Loucy (cell line): Measurements from ENCODE around the gene C15orf39.

ENCODE experiments used
- H2AFZ ChIP-seq: fragments of 200-600 bp; sonication (generic); 2 replicates; pipeline ENCODE4 v1.6.0; 2016; ENCODE audit warnings: antibody characterized with exemption, mild to moderate bottlenecking, low read length, moderate library complexity
- H3F3A ChIP-seq: fragments of 200-600 bp; 2 replicates; pipeline ENCODE4 v1.6.0; 2016; ENCODE audit warnings: antibody characterized with exemption, low read depth, mild to moderate bottlenecking
- H3K27me3 ChIP-seq: fragments of 200-600 bp; sonication (generic); 2 replicates; pipeline ENCODE4 v1.6.1; 2014; ENCODE audit warnings: low read length, mild to moderate bottlenecking; ENCODE audit not compliant: insufficient read depth, poor library complexity, severe bottlenecking
- H3K36me3 ChIP-seq: fragments of 200-600 bp; sonication (generic); 2 replicates; pipeline ENCODE4 v1.6.1; 2016; ENCODE audit warnings: low read length; ENCODE audit not compliant: insufficient read depth
- H3K4me1 ChIP-seq: fragments of 200-600 bp; sonication (generic); 2 replicates; pipeline ENCODE4 v1.5.1; 2014; ENCODE audit warnings: low read length, mild to moderate bottlenecking; ENCODE audit not compliant: insufficient read depth, poor library complexity, severe bottlenecking
- H3K4me2 ChIP-seq: fragments of 200-600 bp; sonication (generic); 2 replicates; pipeline ENCODE4 v1.6.0; 2014; ENCODE audit warnings: antibody characterized with exemption, low read length, low read depth, mild to moderate bottlenecking; ENCODE audit not compliant: poor library complexity, severe bottlenecking
- H3K4me3 ChIP-seq: fragments of 200-600 bp; sonication (generic); 2 replicates; pipeline ENCODE4 v1.5.1; 2014; ENCODE audit warnings: low read length, mild to moderate bottlenecking, mixed read lengths; ENCODE audit not compliant: poor library complexity, severe bottlenecking
- H3K79me2 ChIP-seq: fragments of 200-600 bp; sonication (generic); 2 replicates; pipeline ENCODE4 v1.6.1; 2014; ENCODE audit warnings: low read length; ENCODE audit not compliant: insufficient read depth
- H3K9ac ChIP-seq: fragments of 200-600 bp; sonication (generic); 2 replicates; pipeline ENCODE4 v1.6.0; 2014; ENCODE audit warnings: mild to moderate bottlenecking, low read depth, low read length, moderate library complexity; ENCODE audit not compliant: poor library complexity, severe bottlenecking
- H3K9me2 ChIP-seq: fragments of 200-600 bp; sonication (generic); replicated peaks from 2 replicates; pipeline ENCODE4 v1.6.1; 2016; ENCODE audit warnings: low read depth, low read length, mixed read lengths
- H3K9me3 ChIP-seq: fragments of 200-600 bp; sonication (generic); 2 replicates; pipeline ENCODE4 v1.6.1; 2014; ENCODE audit warnings: mild to moderate bottlenecking, antibody characterized with exemption, low read length, low read depth; ENCODE audit not compliant: insufficient read depth
- H4K20me1 ChIP-seq: fragments of 200-600 bp; sonication (generic); 2 replicates; pipeline ENCODE4 v1.6.0; 2014; ENCODE audit warnings: antibody characterized with exemption, low read length, mild to moderate bottlenecking; ENCODE audit not compliant: insufficient read depth, poor library complexity, severe bottlenecking
- EZH2phosphoT487 ChIP-seq: fragments of 200-600 bp; IDR thresholded peaks from 2 replicates; pipeline ENCODE4 v1.6.1; 2018; ENCODE audit warnings: antibody characterized with exemption, mild to moderate bottlenecking, moderate library complexity, borderline replicate concordance
- TF ChIP-seq, protein P1 (sequence below): fragments of 200-600 bp; sonication (generic); conservative IDR thresholded peaks from 2 replicates; pipeline ENCODE4 v1.5.1; 2014; ENCODE audit warnings: mild to moderate bottlenecking, antibody characterized with exemption, low read length

Gene C15orf39

GRCh38 chr15:75174102-75174501, 27.6 kb upstream of the C15orf39 start:
- no peaks in the 10 kb centered on the region for H3K9me2 ChIP-seq
- no peaks in the 10 kb centered on the region for H4K20me1 ChIP-seq
- H3K79me2 ChIP-seq, result no peaks in the 10 kb centered on the region
- TF ChIP-seq, protein P1, sequence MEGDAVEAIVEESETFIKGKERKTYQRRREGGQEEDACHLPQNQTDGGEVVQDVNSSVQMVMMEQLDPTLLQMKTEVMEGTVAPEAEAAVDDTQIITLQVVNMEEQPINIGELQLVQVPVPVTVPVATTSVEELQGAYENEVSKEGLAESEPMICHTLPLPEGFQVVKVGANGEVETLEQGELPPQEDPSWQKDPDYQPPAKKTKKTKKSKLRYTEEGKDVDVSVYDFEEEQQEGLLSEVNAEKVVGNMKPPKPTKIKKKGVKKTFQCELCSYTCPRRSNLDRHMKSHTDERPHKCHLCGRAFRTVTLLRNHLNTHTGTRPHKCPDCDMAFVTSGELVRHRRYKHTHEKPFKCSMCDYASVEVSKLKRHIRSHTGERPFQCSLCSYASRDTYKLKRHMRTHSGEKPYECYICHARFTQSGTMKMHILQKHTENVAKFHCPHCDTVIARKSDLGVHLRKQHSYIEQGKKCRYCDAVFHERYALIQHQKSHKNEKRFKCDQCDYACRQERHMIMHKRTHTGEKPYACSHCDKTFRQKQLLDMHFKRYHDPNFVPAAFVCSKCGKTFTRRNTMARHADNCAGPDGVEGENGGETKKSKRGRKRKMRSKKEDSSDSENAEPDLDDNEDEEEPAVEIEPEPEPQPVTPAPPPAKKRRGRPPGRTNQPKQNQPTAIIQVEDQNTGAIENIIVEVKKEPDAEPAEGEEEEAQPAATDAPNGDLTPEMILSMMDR, result no peak
- TF ChIP-seq EZH2phosphoT487, result no peak
- H3K4me2 ChIP-seq, result no peak overlapping the region
- no peaks in the 10 kb centered on the region for H3K36me3 ChIP-seq
- H3K9ac ChIP-seq, result no peak overlapping the region
- H3K4me1 ChIP-seq, result peaks cover 42% of the 10 kb centered on the region
- H3K27me3 ChIP-seq, result no peaks in the 10 kb centered on the region
- H3K4me3 ChIP-seq, result no peak overlapping the region
- H2AFZ ChIP-seq, result no peak overlapping the region
- H3K9me3 ChIP-seq, result no peaks in the 10 kb centered on the region
- no peaks in the 10 kb centered on the region; the same call in 1 of the 2 replicates for H3F3A ChIP-seq

GRCh38 chr15:75174729-75175128, 27.0 kb upstream of the C15orf39 start:
- no peak overlapping the region for H3K4me3 ChIP-seq
- H3K4me2 ChIP-seq, result no peak overlapping the region
- H3K36me3 ChIP-seq, result no peaks in the 10 kb centered on the region
- no peak for TF ChIP-seq EZH2phosphoT487
- TF ChIP-seq, protein P1, result no peak
- H3K9me3 ChIP-seq, result no peaks in the 10 kb centered on the region
- H4K20me1 ChIP-seq, result no peaks in the 10 kb centered on the region
- H2AFZ ChIP-seq, result no peak overlapping the region
- H3K27me3 ChIP-seq, result no peaks in the 10 kb centered on the region
- H3K79me2 ChIP-seq, result no peaks in the 10 kb centered on the region
- H3K9ac ChIP-seq, result no peak overlapping the region
- H3K9me2 ChIP-seq, result no peaks in the 10 kb centered on the region
- peaks cover 48% of the 10 kb centered on the region for H3K4me1 ChIP-seq
- H3F3A ChIP-seq, result no peaks in the 10 kb centered on the region; the same call in 1 of the 2 replicates

DNA sequence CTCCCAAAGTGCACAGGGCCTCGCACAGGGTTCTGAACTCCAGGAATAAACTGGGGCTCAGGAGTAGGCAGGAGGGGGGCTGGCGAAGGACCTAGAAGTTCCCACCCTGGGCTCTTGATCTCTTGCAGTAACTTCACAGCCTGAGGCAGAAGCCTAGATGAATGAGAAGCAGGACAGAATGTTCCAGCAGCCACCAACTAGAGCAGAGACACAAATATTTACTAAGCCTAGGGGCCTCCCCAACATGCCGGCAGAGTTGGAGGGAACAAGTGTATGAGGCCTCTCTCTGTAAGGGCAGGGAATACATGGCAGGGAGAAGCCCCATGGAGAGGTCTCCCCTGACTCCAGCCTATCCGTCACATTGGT, 25.3 kb upstream of the C15orf39 start:
- Histone ChIP-seq H3K36me3 (no peaks in the 10 kb centered on the region), H2AFZ (no peak overlapping the region), H3K9ac (no peak overlapping the region), H3K4me1 (peaks cover 51% of the 10 kb centered on the region), H3F3A (no peaks in the 10 kb centered on the region), H3K9me3 (no peaks in the 10 kb centered on the region), H3K9me2 (no peaks in the 10 kb centered on the region), H3K4me3 (no peak overlapping the region), H4K20me1 (no peaks in the 10 kb centered on the region), H3K4me2 (no peak overlapping the region), H3K79me2 (no peaks in the 10 kb centered on the region), H3K27me3 (no peaks in the 10 kb centered on the region)
- TF ChIP-seq EZH2phosphoT487, result no peak
- TF ChIP-seq, protein P1, result no peak
